Endothelial cell of umbilical vein (primary cell): ENCODE data around the gene DIAPH1.

Source experiments
- CTCF ChIP-seq, 2 donors: IDR thresholded peaks; 1 replicate in 1 of 2; 2 replicates in 1 of 2; pipeline ENCODE4 v1.5.1; 2011; ENCODE audit warnings: low read length in 2 of 2, mild to moderate bottlenecking in 2 of 2, moderate library complexity in 2 of 2, control low read depth in 1 of 2, inconsistent platforms in 1 of 2, low read depth in 1 of 2; ENCODE audit not compliant: insufficient read depth in 1 of 2; ENCODE audit errors: extremely low read depth in 1 of 2
- EZH2 ChIP-seq: IDR thresholded peaks from 2 replicates; pipeline ENCODE4 v1.6.1; 2012; ENCODE audit warnings: borderline replicate concordance, low read depth, mild to moderate bottlenecking, moderate library complexity, low read length, inconsistent platforms; ENCODE audit not compliant: severe bottlenecking
- MAX ChIP-seq: IDR thresholded peaks from 2 replicates; pipeline ENCODE4 v1.6.1; 2011; ENCODE audit not compliant: insufficient read depth, insufficient read length
- POLR2A ChIP-seq: IDR thresholded peaks from 2 replicates; pipeline ENCODE4 v1.6.1; 2012; ENCODE audit warnings: low read depth, mild to moderate bottlenecking, control low read depth, low read length
- POLR2AphosphoS5 ChIP-seq: IDR thresholded peaks from 2 replicates; pipeline ENCODE4 v1.6.1; 2012; ENCODE audit warnings: low read depth, mild to moderate bottlenecking, control low read depth, low read length, moderate library complexity; ENCODE audit not compliant: insufficient read depth

GRCh38 chr5:141532726-141533125 is 86.1 kb downstream of the DIAPH1 start:
- TF ChIP-seq MAX (no peak), POLR2AphosphoS5 (no peak), CTCF (IDR thresholded peaks at IDR 0.05; ENCODE audit: extremely low read depth in 1 of 2, insufficient read depth in 1 of 2, low read depth in 1 of 2, low read length in 2 of 2) (no peak), POLR2A (no peak), EZH2 (no peak)
